Neural progenitor cell (in vitro differentiated cells): ENCODE measurements around the gene COX10. TPM values are rescaled to one million over a fixed set of nuclear protein-coding genes. Genes with fewer than 3 reads are reported as not detected.

Experiments used
- DNase-seq: peaks from one replicate; pipeline ENCODE4 v3.0.0-alpha.2; 2016; ENCODE audit warnings: low spot score
- H2AFZ ChIP-seq: fragments of 200-600 bp; sonication (generic); replicated peaks from 2 replicates; pipeline ENCODE4 v1.6.1; 2016; ENCODE audit warnings: antibody characterized with exemption
- H3F3A ChIP-seq: fragments of 200-600 bp; sonication (generic); 2 replicates; pipeline ENCODE4 v1.6.1; 2016; ENCODE audit warnings: antibody characterized with exemption, low read depth
- H3K27ac ChIP-seq: fragments of 200-600 bp; sonication (generic); 2 replicates; pipeline ENCODE4 v1.5.1; 2016; ENCODE audit warnings: mild to moderate bottlenecking
- H3K27me3 ChIP-seq: fragments of 200-600 bp; sonication (generic); 2 replicates; pipeline ENCODE4 v1.6.1; 2016; ENCODE audit warnings: mild to moderate bottlenecking, moderate library complexity
- H3K36me3 ChIP-seq: fragments of 200-600 bp; sonication (generic); 2 replicates; pipeline ENCODE4 v1.5.1; 2016
- H3K4me1 ChIP-seq: fragments of 200-600 bp; sonication (generic); 2 replicates; pipeline ENCODE4 v1.6.1; 2016; ENCODE audit warnings: mixed run types
- H3K4me2 ChIP-seq: fragments of 200-600 bp; sonication (generic); 2 replicates; pipeline ENCODE4 v1.6.1; 2016
- H3K4me3 ChIP-seq: fragments of 200-600 bp; sonication (generic); 2 replicates; pipeline ENCODE4 v1.5.1; 2016
- H3K79me2 ChIP-seq: fragments of 200-600 bp; sonication (generic); 2 replicates; pipeline ENCODE4 v1.6.1; 2016; ENCODE audit warnings: low read depth
- H3K9ac ChIP-seq: fragments of 200-600 bp; sonication (generic); 2 replicates; pipeline ENCODE4 v1.6.1; 2016
- H3K9me3 ChIP-seq: fragments of 200-600 bp; sonication (generic); 2 replicates; pipeline ENCODE4 v1.5.1; 2016; ENCODE audit warnings: low read depth
- H4K20me1 ChIP-seq: fragments of 200-600 bp; sonication (generic); 2 replicates; pipeline ENCODE4 v1.6.1; 2016; ENCODE audit warnings: low read depth
- H3K27ac Mint-ChIP-seq: 3 replicates; pipeline ENCODE4 v1.8.0; 2021; ENCODE audit warnings: mixed read lengths
- H3K27me3 Mint-ChIP-seq: 2 replicates; pipeline ENCODE4 v1.8.0; 2022; ENCODE audit warnings: low read depth, mild to moderate bottlenecking, inconsistent platforms, moderate library complexity, mixed read lengths; ENCODE audit not compliant: insufficient read depth
- H3K36me3 Mint-ChIP-seq: 3 replicates; pipeline ENCODE4 v1.8.0; 2021; ENCODE audit warnings: mixed read lengths
- H3K4me1 Mint-ChIP-seq: 3 replicates; pipeline ENCODE4 v1.8.0; 2021; ENCODE audit warnings: mixed read lengths
- H3K4me3 Mint-ChIP-seq: 3 replicates; pipeline ENCODE4 v1.8.0; 2021; ENCODE audit warnings: mild to moderate bottlenecking, moderate library complexity, mixed read lengths
- H3K9me3 Mint-ChIP-seq: 3 replicates; pipeline ENCODE4 v1.8.0; 2020; ENCODE audit warnings: mixed read lengths
- CTCF ChIP-seq: fragments of 200-600 bp; sonication (generic); IDR thresholded peaks from 2 replicates; pipeline ENCODE4 v1.5.1; 2017; ENCODE audit warnings: antibody characterized with exemption, mild to moderate bottlenecking
- EZH2 ChIP-seq: fragments of 200-600 bp; sonication (generic); IDR thresholded peaks from 2 replicates; pipeline ENCODE4 v1.6.1; 2017; ENCODE audit warnings: antibody characterized with exemption, mild to moderate bottlenecking, moderate library complexity
- EZH2phosphoT487 ChIP-seq: fragments of 200-600 bp; sonication (generic); IDR thresholded peaks from 2 replicates; pipeline ENCODE4 v1.6.1; 2017; ENCODE audit warnings: antibody characterized with exemption
- total RNA-seq: library from RNA; depleted of rRNA; stranded (reverse); fragments of >200 nt; gene quantifications from 2 replicates; pipeline ENCODE4 v1.2.3, GENCODE V29; 2015; ENCODE audit warnings: low replicate concordance

The COX10 gene
- total RNA-seq, 1 donor from 2014 or later: 18.0 TPM

- no peak overlapping the region for H3K4me2 ChIP-seq
Observed at GRCh38 chr17:14203388-14203787, 134.1 kb downstream of the COX10 start.

GRCh38 chr17:14204084-14204483, 134.8 kb downstream of the COX10 start:
- H3K4me3 ChIP-seq: no peak overlapping the region

More at GRCh38 chr17:14203388-14203787, 134.1 kb downstream of the COX10 start:
- H2AFZ ChIP-seq: no peak overlapping the region
- DNase-seq: peak; percentile 44
- no peak overlapping the region for H3K4me3 ChIP-seq
- H3K27me3 Mint-ChIP-seq: peaks cover 2% of the 10 kb centered on the region
- H3K4me1 Mint-ChIP-seq: peaks cover 2% of the 10 kb centered on the region
- no peaks in the 10 kb centered on the region for H3K9me3 ChIP-seq
- H3K27me3 ChIP-seq: no peaks in the 10 kb centered on the region
- no peaks in the 10 kb centered on the region for H3K4me1 ChIP-seq
- H3K4me3 Mint-ChIP-seq: no peak overlapping the region
- no peaks in the 10 kb centered on the region for H3K79me2 ChIP-seq
- peaks cover 9% of the 10 kb centered on the region for H3K36me3 Mint-ChIP-seq
- H3K9ac ChIP-seq: no peak overlapping the region
- H4K20me1 ChIP-seq: peaks cover 4% of the 10 kb centered on the region
- no peaks in the 10 kb centered on the region for H3F3A ChIP-seq
- TF ChIP-seq CTCF (peak; percentile 52), EZH2 (no peak)
- H3K27ac ChIP-seq: no peak overlapping the region
- no peaks in the 10 kb centered on the region for H3K9me3 Mint-ChIP-seq
- no peaks in the 10 kb centered on the region for H3K36me3 ChIP-seq
- H3K27ac Mint-ChIP-seq: no peak overlapping the region

DNA sequence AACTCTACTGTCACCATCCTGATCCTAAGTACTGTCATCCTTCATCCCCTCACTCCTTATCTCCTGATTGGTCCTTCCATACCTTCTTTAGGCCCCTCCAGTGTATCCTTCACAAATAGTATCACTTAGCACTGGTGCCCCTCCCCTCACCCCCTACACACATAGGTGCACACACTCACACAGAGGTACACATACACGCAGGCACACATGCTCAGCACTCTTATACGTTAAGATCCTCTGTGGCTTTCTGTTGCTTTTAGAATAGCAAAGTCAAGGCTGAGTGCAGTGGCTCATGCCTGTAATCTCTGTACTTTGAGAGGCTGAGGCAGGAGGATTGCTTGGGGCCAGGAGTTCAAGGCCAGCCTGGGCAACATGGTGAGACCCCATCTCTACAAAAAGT, 135.2 kb downstream of the COX10 start:
- H3K4me1 Mint-ChIP-seq: peaks cover 2% of the 10 kb centered on the region
- TF ChIP-seq CTCF (no peak), EZH2phosphoT487 (no peak), EZH2 (no peak)
- H3K4me3 Mint-ChIP-seq: no peak overlapping the region
- Histone ChIP-seq H2AFZ (no peak overlapping the region), H3K9me3 (no peaks in the 10 kb centered on the region), H3K27ac (no peak overlapping the region), H3K79me2 (no peaks in the 10 kb centered on the region), H4K20me1 (peaks cover 4% of the 10 kb centered on the region), H3K9ac (no peak overlapping the region), H3K4me2 (no peak overlapping the region), H3K36me3 (no peaks in the 10 kb centered on the region), H3K27me3 (no peaks in the 10 kb centered on the region), H3K4me1 (no peaks in the 10 kb centered on the region), H3K4me3 (no peak overlapping the region), H3F3A (no peaks in the 10 kb centered on the region)
- no peak overlapping the region for H3K27ac Mint-ChIP-seq
- H3K27me3 Mint-ChIP-seq: peaks cover under 1% of the 10 kb centered on the region
- H3K36me3 Mint-ChIP-seq: peaks cover 10% of the 10 kb centered on the region
- no peaks in the 10 kb centered on the region for H3K9me3 Mint-ChIP-seq
- DNase-seq: no peak

More at GRCh38 chr17:14204084-14204483, 134.8 kb downstream of the COX10 start:
- no peaks in the 10 kb centered on the region for H3K36me3 ChIP-seq
- Mint-ChIP-seq H3K4me1 (peaks cover 2% of the 10 kb centered on the region), H3K36me3 (peaks cover 12% of the 10 kb centered on the region), H3K27me3 (peaks cover 2% of the 10 kb centered on the region), H3K9me3 (no peaks in the 10 kb centered on the region), H3K4me3 (no peak overlapping the region), H3K27ac (no peak overlapping the region)
- H3K9ac ChIP-seq: no peak overlapping the region
- no peak overlapping the region for H3K27ac ChIP-seq
- H3K4me2 ChIP-seq: no peak overlapping the region
- H3K9me3 ChIP-seq: no peaks in the 10 kb centered on the region
- H3F3A ChIP-seq: no peaks in the 10 kb centered on the region
- H3K4me1 ChIP-seq: no peaks in the 10 kb centered on the region
- H3K27me3 ChIP-seq: no peaks in the 10 kb centered on the region
- DNase-seq: no peak
- H2AFZ ChIP-seq: no peak overlapping the region
- H4K20me1 ChIP-seq: peaks cover 4% of the 10 kb centered on the region
- TF ChIP-seq EZH2phosphoT487 (no peak), CTCF (no peak), EZH2 (no peak)
- no peaks in the 10 kb centered on the region for H3K79me2 ChIP-seq
